ENCODE results near the gene CIAO3.

GRCh38 chr16:717450-718245 is 23.1 kb downstream of the CIAO3 start:
- TF ChIP-seq CTCF (IDR thresholded peaks at IDR 0.05) (no peak), EZH2 (IDR thresholded peaks at IDR 0.05; ENCODE audit: borderline replicate concordance, insufficient read depth, low read depth, low read length, poor library complexity, severe bottlenecking) (no peak)
